Epidermal melanocyte (primary cell): Measurements from ENCODE around the gene NCBP3.

ENCODE experiments used
- DNase-seq: peaks from one replicate; pipeline ENCODE4 v3.0.0; 2011; ENCODE audit warnings: low spot score; ENCODE audit not compliant: insufficient read length

The NCBP3 gene

GRCh38 chr17:3759597-3760216, 86.3 kb downstream of the NCBP3 start:
- DNase-seq: no peak

DNA sequence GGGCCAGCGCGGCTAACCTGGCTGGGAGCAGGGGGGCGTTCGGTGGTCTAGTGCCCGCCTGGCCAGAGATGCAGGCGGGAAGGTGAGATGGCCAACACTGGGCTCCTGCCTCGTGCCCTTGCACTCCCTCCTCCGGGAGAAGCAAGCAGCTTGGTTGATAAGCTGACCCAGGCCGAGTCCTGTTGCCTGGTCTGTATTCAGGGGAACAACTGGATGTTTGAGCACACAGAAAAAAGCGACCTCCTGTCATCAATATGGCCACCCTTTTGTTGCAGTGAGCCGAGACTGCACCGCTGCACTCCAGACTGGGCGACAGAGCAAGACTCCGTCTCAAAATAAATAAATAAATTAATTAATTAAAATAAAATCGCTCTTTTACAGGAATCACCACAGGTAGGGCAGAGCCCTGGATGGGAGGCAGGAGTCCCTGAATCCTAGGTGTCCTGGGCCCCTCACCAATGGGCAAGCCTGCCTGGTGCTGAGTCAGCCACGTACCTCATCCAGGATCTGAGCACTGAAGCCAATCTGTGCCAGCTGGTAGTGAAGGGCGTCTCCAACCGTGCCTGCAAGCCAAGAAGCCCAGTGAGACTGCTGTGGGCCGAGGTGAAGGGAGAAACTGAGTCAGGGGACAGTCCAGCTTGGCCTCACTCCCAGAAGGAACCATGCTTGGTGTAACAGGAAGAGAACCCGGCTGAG, 90.6 kb downstream of the NCBP3 start:
- no peak for DNase-seq

GRCh38 chr17:3754458-3755334, 91.3 kb downstream of the NCBP3 start:
- no peak for DNase-seq

- DNase-seq: no peak
Measured at GRCh38 chr17:3754066-3754457, 92.0 kb downstream of the NCBP3 start.

DNA sequence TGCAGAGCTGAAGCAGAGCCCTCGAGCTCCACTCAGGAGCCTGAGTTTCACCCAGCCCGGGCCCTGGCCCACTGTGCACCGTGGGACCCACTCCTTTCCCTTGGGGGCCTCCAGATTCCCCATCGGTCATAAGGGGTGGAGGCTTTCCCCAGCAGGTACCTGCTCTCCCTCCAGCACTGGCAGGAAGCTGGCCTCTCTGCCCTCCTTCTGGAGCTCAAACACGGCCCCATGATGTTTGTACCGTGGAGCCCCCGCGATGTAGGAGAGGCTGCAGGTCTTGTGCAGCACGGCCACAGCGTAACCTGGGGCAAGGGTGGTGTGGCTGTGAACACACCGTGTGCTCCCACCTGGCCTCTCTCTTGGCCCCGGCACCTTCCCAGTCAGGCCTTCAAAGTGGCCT, 92.4 kb downstream of the NCBP3 start:
- no peak for DNase-seq
